Smooth muscle cell (in vitro differentiated cells): ENCODE results near the gene ADM2. TPM values are rescaled to one million over a fixed set of nuclear protein-coding genes. Genes with fewer than 3 reads are reported as not detected.
A peak's percentile ranks its signal among the peaks of the same experiment; 100 is the strongest.

Experiments used
- DNase-seq: peaks from one replicate; lab custom pipeline; 2025; ENCODE audit not compliant: unreplicated experiment; lab: John Stamatoyannopoulos, UW
- H2AFZ ChIP-seq: fragments of 200-600 bp; sonication (generic); 2 replicates; pipeline ENCODE4 v1.6.0; 2016; ENCODE audit warnings: antibody characterized with exemption, low read depth, mild to moderate bottlenecking
- H3F3A ChIP-seq: fragments of 200-600 bp; sonication (generic); 2 replicates; pipeline ENCODE4 v1.6.0; 2017; ENCODE audit warnings: antibody characterized with exemption, low read depth
- H3K27ac ChIP-seq: fragments of 200-600 bp; sonication (generic); 2 replicates; pipeline ENCODE4 v1.5.1; 2016; ENCODE audit warnings: low read depth, mild to moderate bottlenecking
- H3K27me3 ChIP-seq: fragments of 200-600 bp; sonication (generic); 2 replicates; pipeline ENCODE4 v1.6.1; 2016; ENCODE audit warnings: low read depth, mild to moderate bottlenecking
- H3K36me3 ChIP-seq: fragments of 200-600 bp; sonication (generic); 2 replicates; pipeline ENCODE4 v1.5.1; 2016; ENCODE audit warnings: low read depth
- H3K4me1 ChIP-seq: fragments of 200-600 bp; sonication (generic); 2 replicates; pipeline ENCODE4 v1.5.1; 2016; ENCODE audit warnings: low read depth
- H3K4me2 ChIP-seq: fragments of 200-600 bp; sonication (generic); 2 replicates; pipeline ENCODE4 v1.6.0; 2016; ENCODE audit warnings: mild to moderate bottlenecking
- H3K4me3 ChIP-seq: fragments of 200-600 bp; sonication (generic); 2 replicates; pipeline ENCODE4 v1.5.1; 2016; ENCODE audit warnings: mild to moderate bottlenecking
- H3K79me2 ChIP-seq: fragments of 200-600 bp; sonication (generic); 2 replicates; pipeline ENCODE4 v1.6.0; 2016; ENCODE audit warnings: low read depth, mild to moderate bottlenecking
- H3K9ac ChIP-seq: fragments of 200-600 bp; sonication (generic); 2 replicates; pipeline ENCODE4 v1.6.0; 2016; ENCODE audit warnings: low read depth
- H3K9me3 ChIP-seq: fragments of 200-600 bp; sonication (generic); replicated peaks from 2 replicates; pipeline ENCODE4 v1.5.1; 2016; ENCODE audit warnings: low read depth
- H4K20me1 ChIP-seq: fragments of 200-600 bp; sonication (generic); 2 replicates; pipeline ENCODE4 v1.6.0; 2016; ENCODE audit warnings: low read depth
- CTCF ChIP-seq: fragments of 200-600 bp; sonication (generic); IDR thresholded peaks from 2 replicates; pipeline ENCODE4 v1.5.1; 2017; ENCODE audit warnings: borderline replicate concordance, mild to moderate bottlenecking, antibody characterized with exemption; ENCODE audit not compliant: insufficient read depth, poor library complexity, severe bottlenecking
- WGBS: methylation state at CpG from one replicate; pipeline ENCODE4 v1.1.7; 2016; ENCODE audit warnings: low lambda C conversion rate; 5-methylcytosine and 5-hydroxymethylcytosine counted together
- polyA plus RNA-seq: library from polyadenylated mRNA; unstranded; fragments of >200 nt; fragmentation: Nextera tagmentation; extraction: Ambion mirVana; gene quantifications from 2 replicates; pipeline ENCODE4 v1.2.1, GENCODE V29; 2016
- total RNA-seq: library from RNA; depleted of rRNA; stranded (reverse); fragments of >200 nt; gene quantifications from 2 replicates; pipeline ENCODE4 v1.2.3, GENCODE V29; 2014

Gene ADM2
- total and polyA plus RNA-seq, 2 experiments from 2014 or later = 4.1 to 15.8 TPM

- peaks cover 11% of the 10 kb centered on the region for H3K4me1 ChIP-seq
- H3F3A ChIP-seq = no peaks in the 10 kb centered on the region
- no peak for TF ChIP-seq CTCF
- WGBS = 98% methylated on average over 8 of the region's 8 CpGs
- no peak overlapping the region for H3K9ac ChIP-seq
- DNase-seq = no peak
- H3K79me2 ChIP-seq = peaks cover 58% of the 10 kb centered on the region
- H3K4me3 ChIP-seq = no peak overlapping the region
- H2AFZ ChIP-seq = no peak overlapping the region
- no peaks in the 10 kb centered on the region for H3K36me3 ChIP-seq
- H4K20me1 ChIP-seq = peaks cover 84% of the 10 kb centered on the region
- H3K9me3 ChIP-seq = no peaks in the 10 kb centered on the region
- no peak overlapping the region for H3K4me2 ChIP-seq
- no peak overlapping the region for H3K27ac ChIP-seq
- H3K27me3 ChIP-seq = no peaks in the 10 kb centered on the region
Observed at GRCh38 chr22:50468626-50469025, 12.7 kb upstream of the ADM2 start.

GRCh38 chr22:50469377-50470305, 11.7 kb upstream of the ADM2 start:
- peaks cover 15% of the 10 kb centered on the region for H3K4me1 ChIP-seq
- TF ChIP-seq CTCF = no peak
- no peak overlapping the region for H3K4me3 ChIP-seq
- peaks cover 88% of the 10 kb centered on the region for H4K20me1 ChIP-seq
- no peak for DNase-seq
- peaks cover 69% of the 10 kb centered on the region for H3K79me2 ChIP-seq
- no peaks in the 10 kb centered on the region for H3F3A ChIP-seq
- H3K36me3 ChIP-seq = no peaks in the 10 kb centered on the region
- H3K27ac ChIP-seq = no peak overlapping the region
- H2AFZ ChIP-seq = no peak overlapping the region
- H3K27me3 ChIP-seq = no peaks in the 10 kb centered on the region
- H3K9me3 ChIP-seq = no peaks in the 10 kb centered on the region
- WGBS = 53% methylated on average over 23 of the region's 25 CpGs
- H3K9ac ChIP-seq = no peak overlapping the region
- peak overlapping the region; percentile 44 for H3K4me2 ChIP-seq

- no peak for TF ChIP-seq CTCF
- Histone ChIP-seq H3K4me1 (peaks cover 18% of the 10 kb centered on the region), H3K79me2 (peaks cover 69% of the 10 kb centered on the region), H2AFZ (no peak overlapping the region), H3K27ac (no peak overlapping the region), H3K27me3 (no peaks in the 10 kb centered on the region), H3K9ac (no peak overlapping the region), H3K9me3 (no peaks in the 10 kb centered on the region), H3K36me3 (no peaks in the 10 kb centered on the region), H3F3A (no peaks in the 10 kb centered on the region), H3K4me3 (no peak overlapping the region), H3K4me2 (peak overlapping the region; percentile 44), H4K20me1 (peaks cover 88% of the 10 kb centered on the region)
- 85% methylated on average over 6 of the region's 6 CpGs for WGBS
- no peak for DNase-seq
Observed at GRCh38 chr22:50470491-50470890, 10.9 kb upstream of the ADM2 start.
